Measurements from ENCODE around the gene IGSF22. TPM values are rescaled to one million over a fixed set of nuclear protein-coding genes. Genes with fewer than 3 reads are reported as not detected.

IGSF22 gene
- total RNA-seq, 2 donors from 2014 or later, result 0.21 TPM; not detected in 1

DNA sequence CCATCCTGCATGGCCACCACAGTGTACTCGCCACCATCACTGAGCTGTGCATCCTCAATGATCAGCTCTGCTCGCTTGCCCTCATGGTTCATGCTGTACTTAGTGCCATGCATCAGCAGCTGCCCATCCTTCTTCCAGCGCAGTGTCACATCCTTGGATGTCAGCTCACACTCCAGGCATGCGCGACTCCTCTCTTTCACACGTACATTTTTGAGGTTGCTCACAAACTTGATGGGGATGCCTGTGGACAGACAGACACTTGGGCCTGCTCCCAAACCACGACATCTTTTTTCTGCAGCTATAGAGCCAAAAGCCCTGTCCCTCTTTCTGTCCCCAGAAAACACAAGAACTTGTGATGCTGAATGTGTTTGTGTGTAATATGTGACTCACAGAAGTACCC is 10.5 kb downstream of the IGSF22 start:
- no peaks in the 10 kb centered on the region for H3K9me3 ChIP-seq
- DNase-seq (ENCODE audit: low spot score) (no peak), ATAC-seq (ENCODE audit: insufficient number of reproducible peaks, low FRiP score, low read depth) (no peak)
- TF ChIP-seq, protein P1, sequence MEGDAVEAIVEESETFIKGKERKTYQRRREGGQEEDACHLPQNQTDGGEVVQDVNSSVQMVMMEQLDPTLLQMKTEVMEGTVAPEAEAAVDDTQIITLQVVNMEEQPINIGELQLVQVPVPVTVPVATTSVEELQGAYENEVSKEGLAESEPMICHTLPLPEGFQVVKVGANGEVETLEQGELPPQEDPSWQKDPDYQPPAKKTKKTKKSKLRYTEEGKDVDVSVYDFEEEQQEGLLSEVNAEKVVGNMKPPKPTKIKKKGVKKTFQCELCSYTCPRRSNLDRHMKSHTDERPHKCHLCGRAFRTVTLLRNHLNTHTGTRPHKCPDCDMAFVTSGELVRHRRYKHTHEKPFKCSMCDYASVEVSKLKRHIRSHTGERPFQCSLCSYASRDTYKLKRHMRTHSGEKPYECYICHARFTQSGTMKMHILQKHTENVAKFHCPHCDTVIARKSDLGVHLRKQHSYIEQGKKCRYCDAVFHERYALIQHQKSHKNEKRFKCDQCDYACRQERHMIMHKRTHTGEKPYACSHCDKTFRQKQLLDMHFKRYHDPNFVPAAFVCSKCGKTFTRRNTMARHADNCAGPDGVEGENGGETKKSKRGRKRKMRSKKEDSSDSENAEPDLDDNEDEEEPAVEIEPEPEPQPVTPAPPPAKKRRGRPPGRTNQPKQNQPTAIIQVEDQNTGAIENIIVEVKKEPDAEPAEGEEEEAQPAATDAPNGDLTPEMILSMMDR (IDR thresholded peaks at IDR 0.05), result no peak
- no peaks in the 10 kb centered on the region for H3K36me3 ChIP-seq
- H3K4me1 ChIP-seq (ENCODE audit: control insufficient read depth in 1 of 2, low read depth in 2 of 2), result peaks cover 0 to 4% of the 10 kb centered on the region in 2 donors
- H3K4me3 ChIP-seq, result no peak overlapping the region
- no peaks in the 10 kb centered on the region for H3K27me3 ChIP-seq (replicated peaks; ENCODE audit: insufficient read depth)
- no peak overlapping the region for H3K27ac ChIP-seq

DNA sequence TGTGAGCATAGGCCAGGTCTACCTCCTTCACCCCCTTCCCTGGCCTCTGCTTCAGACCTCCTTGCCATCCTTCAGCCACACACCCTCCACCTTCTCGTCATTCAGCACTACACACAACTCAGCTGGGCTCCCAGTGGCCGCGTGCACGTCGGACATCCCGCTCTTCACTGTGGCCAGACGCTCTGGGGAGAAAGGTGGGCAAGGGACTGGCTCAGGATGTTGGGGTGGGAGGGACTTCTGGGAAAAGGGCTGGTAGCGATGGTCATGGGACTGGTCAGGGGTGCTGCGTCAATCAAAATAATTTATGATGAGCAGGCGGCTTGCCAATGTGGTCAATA is 11.6 kb downstream of the IGSF22 start:
- Histone ChIP-seq H3K27me3 (replicated peaks; ENCODE audit: insufficient read depth) (no peaks in the 10 kb centered on the region), H3K4me3 (no peak overlapping the region), H3K27ac (no peak overlapping the region), H3K9me3 (no peaks in the 10 kb centered on the region), H3K4me1 (ENCODE audit: control insufficient read depth in 1 of 2, low read depth in 2 of 2) (no peaks in the 10 kb centered on the region), H3K36me3 (no peaks in the 10 kb centered on the region)
- TF ChIP-seq, protein P1 (IDR thresholded peaks at IDR 0.05), result no peak
- ATAC-seq (ENCODE audit: insufficient number of reproducible peaks, low FRiP score, low read depth), result no peak
- DNase-seq (ENCODE audit: low spot score), result no peak

DNA sequence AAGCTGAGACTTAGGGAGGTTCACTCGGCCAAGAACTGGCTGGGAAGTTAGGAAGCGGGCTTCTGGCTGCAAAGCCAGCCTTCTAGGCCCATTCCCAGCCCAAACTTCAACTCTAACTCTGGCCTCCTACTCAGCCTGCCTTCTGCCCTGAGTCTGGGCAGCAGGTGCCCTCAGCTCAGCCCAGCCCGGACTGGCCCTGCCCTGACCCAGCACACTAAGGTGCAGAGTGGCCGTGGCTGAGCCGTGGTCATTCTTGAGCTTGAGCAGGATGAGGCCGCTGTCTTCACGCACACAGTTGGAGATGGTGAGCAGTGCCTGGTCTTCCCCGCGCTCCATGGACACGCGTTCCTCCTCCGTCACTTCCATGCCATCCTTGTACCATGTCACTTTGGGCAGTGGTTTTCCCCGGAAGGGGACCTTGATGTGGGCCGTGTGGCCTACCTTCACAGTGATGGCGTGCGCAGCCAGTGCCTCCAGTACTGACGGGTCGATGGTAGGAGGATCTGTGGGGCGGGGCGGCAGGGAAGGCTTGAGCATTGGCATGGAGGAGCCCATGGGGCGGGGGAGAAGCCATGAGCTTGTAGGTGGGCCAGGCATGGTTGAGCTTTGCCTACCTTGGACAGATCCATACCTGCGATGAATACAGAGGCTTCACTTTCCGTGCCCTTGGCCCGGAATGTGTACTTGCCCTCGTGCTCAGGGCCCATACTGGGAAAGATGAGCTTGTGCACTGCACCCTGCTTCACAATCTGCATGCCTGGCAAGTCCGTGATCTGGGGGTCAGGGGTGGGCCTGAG is 12.1 kb downstream of the IGSF22 start:
- TF ChIP-seq, protein P1 (IDR thresholded peaks at IDR 0.05), result no peak
- Histone ChIP-seq H3K4me1 (ENCODE audit: control insufficient read depth in 1 of 2, low read depth in 2 of 2) (no peaks in the 10 kb centered on the region), H3K27ac (no peak overlapping the region), H3K27me3 (replicated peaks; ENCODE audit: insufficient read depth) (no peaks in the 10 kb centered on the region), H3K4me3 (no peak overlapping the region), H3K36me3 (no peaks in the 10 kb centered on the region), H3K9me3 (no peaks in the 10 kb centered on the region)
- DNase-seq (ENCODE audit: low spot score), result no peak
- no peak for ATAC-seq (ENCODE audit: insufficient number of reproducible peaks, low FRiP score, low read depth)

DNA sequence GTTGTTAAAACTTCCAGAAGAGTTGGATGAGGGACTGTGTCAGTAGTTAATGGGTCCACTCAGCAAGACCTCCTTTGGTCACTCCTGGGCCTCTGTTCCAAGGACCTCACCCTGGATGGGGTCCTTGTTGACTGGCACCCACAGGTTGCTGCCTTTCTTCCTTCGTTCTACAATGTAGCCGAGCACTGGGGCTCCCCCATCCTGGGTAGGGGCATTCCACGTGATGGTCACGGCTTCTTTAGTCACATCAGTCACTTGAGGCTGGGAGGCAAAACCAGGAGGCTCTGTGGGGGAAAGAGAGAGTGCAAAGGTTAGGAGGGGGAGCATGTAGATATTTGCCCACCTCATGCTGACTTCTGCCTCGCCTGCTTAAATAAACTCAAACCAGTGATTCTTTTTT is 15.4 kb downstream of the IGSF22 start:
- H3K27ac ChIP-seq, result no peak overlapping the region
- no peaks in the 10 kb centered on the region for H3K9me3 ChIP-seq
- TF ChIP-seq, protein P1 (IDR thresholded peaks at IDR 0.05), result no peak

DNA sequence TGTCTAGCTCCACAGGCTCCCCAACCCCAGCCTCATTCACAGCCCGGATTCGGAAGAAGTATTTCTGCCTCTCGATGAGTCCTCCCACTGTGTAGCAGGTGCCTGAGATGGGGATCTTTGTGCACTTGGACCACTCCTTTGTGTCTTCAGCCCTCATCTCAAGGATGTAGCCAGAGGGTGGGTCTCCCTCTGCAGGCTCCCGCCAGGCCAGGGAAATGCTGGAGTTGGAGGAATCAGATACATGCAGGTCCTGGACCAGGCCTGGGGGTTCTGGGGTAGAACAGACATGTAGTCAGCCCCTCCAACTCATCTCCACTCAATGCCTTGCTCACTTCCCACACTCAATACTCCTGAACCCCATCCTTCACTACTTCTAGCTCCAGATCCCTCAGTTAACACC is 16.6 kb downstream of the IGSF22 start:
- DNase-seq (ENCODE audit: low spot score) (no peak), ATAC-seq (ENCODE audit: insufficient number of reproducible peaks, low FRiP score, low read depth) (no peak)
- no peaks in the 10 kb centered on the region for H3K27me3 ChIP-seq (replicated peaks; ENCODE audit: insufficient read depth)
- H3K27ac ChIP-seq, result no peak overlapping the region
- H3K4me1 ChIP-seq (ENCODE audit: control insufficient read depth in 1 of 2, low read depth in 2 of 2), result peaks cover 8 to 19% of the 10 kb centered on the region in 2 donors
- TF ChIP-seq, protein P1 (IDR thresholded peaks at IDR 0.05), result no peak
- H3K36me3 ChIP-seq, result no peaks in the 10 kb centered on the region
- no peak overlapping the region for H3K4me3 ChIP-seq
- H3K9me3 ChIP-seq, result no peaks in the 10 kb centered on the region

More for the DNA sequence above, 15.4 kb downstream of the IGSF22 start:
- no peaks in the 10 kb centered on the region for H3K27me3 ChIP-seq (replicated peaks; ENCODE audit: insufficient read depth)
- ATAC-seq (ENCODE audit: insufficient number of reproducible peaks, low FRiP score, low read depth) (no peak), DNase-seq (ENCODE audit: low spot score) (no peak)
- peaks cover under 1 to 8% of the 10 kb centered on the region in 2 donors for H3K4me1 ChIP-seq (ENCODE audit: control insufficient read depth in 1 of 2, low read depth in 2 of 2)
- H3K36me3 ChIP-seq, result no peaks in the 10 kb centered on the region
- H3K4me3 ChIP-seq, result no peak overlapping the region

All from thoracic aorta (tissue), 2 donors.